NT2/D1 (cell line): Measurements from ENCODE around the gene TXNIP.
A peak's percentile ranks its signal among the peaks of the same experiment; 100 is the strongest.

ENCODE experiments used
- DNase-seq: peaks from one replicate; pipeline ENCODE4 v3.0.0-alpha.2; 2011; ENCODE audit warnings: low read depth, low spot score
- H3K27me3 ChIP-seq: 2 replicates; pipeline ENCODE4 v1.6.0; 2011; ENCODE audit warnings: mild to moderate bottlenecking; ENCODE audit not compliant: insufficient read length, insufficient read depth
- H3K36me3 ChIP-seq: 2 replicates; pipeline ENCODE4 v1.6.1; 2011; ENCODE audit warnings: mild to moderate bottlenecking, low read length, mixed read lengths; ENCODE audit not compliant: insufficient read depth, insufficient read length
- H3K4me1 ChIP-seq: 2 replicates; pipeline ENCODE4 v1.5.1; 2011; ENCODE audit not compliant: insufficient read depth, insufficient read length
- H3K4me3 ChIP-seq: 2 replicates; pipeline ENCODE4 v1.5.1; 2011; ENCODE audit warnings: low read depth; ENCODE audit not compliant: insufficient read length
- H3K9ac ChIP-seq: 2 replicates; pipeline ENCODE4 v1.6.0; 2011; ENCODE audit warnings: low read depth; ENCODE audit not compliant: insufficient read length
- H3K9me3 ChIP-seq: 2 replicates; pipeline ENCODE4 v1.5.1; 2011; ENCODE audit warnings: mild to moderate bottlenecking, low read length; ENCODE audit not compliant: insufficient read depth
- SUZ12 ChIP-seq: IDR thresholded peaks from 2 replicates; pipeline ENCODE4 v1.6.1; 2011; ENCODE audit not compliant: insufficient read length, insufficient read depth; ENCODE audit errors: extremely low read depth
- YY1 ChIP-seq: IDR thresholded peaks from 2 replicates; pipeline ENCODE4 v1.6.1; 2011; ENCODE audit not compliant: insufficient read length, insufficient read depth
- ZNF274 ChIP-seq: IDR thresholded peaks from 2 replicates; pipeline ENCODE4 v1.6.1; 2011; ENCODE audit warnings: mild to moderate bottlenecking, low read depth, low read length

Gene TXNIP

DNA sequence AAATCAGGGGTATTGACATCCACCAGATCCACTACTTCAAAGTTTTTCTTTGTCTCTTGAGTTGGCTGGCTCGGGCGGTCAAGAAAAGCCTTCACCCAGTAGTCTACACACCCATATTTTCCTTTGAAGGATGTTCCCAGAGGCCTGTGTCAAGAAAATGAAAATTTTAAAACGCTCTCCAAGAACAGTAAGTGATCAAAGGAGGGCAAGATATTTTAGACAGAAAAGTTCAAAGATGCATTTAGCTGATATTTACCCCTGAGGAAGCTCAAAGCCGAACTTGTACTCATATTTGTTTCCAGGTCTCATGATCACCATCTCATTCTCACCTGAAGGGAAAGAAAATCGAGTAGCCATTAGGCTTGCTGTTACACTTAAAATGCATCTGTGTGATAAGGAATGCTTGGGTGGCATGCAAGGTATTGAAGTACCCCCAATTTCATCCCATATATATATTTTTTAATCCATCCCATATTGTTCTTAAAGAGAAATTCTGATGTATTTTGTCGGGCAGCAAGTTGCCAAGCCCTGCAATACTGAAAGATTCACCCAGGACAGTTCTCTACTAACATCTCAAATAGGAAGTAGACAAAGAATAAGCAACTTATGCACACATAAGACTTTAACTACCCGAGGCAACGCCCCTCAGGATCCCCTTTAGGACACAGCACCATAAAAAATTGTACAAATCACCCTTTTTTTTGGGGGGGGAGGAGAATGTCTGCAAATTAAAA, 1.1 kb downstream of the TXNIP start:
- H3K27me3 ChIP-seq, result no peaks in the 10 kb centered on the region
- TF ChIP-seq ZNF274, result no peak
- TF ChIP-seq YY1, result no peak
- no peak for TF ChIP-seq SUZ12
- no peaks in the 10 kb centered on the region for H3K4me1 ChIP-seq
- DNase-seq, result no peak
- H3K9me3 ChIP-seq, result no peaks in the 10 kb centered on the region
- H3K36me3 ChIP-seq, result peaks cover 31% of the 10 kb centered on the region
- peak overlapping the region; percentile 71 for H3K4me3 ChIP-seq
- H3K9ac ChIP-seq, result peak overlapping the region; percentile 89

DNA sequence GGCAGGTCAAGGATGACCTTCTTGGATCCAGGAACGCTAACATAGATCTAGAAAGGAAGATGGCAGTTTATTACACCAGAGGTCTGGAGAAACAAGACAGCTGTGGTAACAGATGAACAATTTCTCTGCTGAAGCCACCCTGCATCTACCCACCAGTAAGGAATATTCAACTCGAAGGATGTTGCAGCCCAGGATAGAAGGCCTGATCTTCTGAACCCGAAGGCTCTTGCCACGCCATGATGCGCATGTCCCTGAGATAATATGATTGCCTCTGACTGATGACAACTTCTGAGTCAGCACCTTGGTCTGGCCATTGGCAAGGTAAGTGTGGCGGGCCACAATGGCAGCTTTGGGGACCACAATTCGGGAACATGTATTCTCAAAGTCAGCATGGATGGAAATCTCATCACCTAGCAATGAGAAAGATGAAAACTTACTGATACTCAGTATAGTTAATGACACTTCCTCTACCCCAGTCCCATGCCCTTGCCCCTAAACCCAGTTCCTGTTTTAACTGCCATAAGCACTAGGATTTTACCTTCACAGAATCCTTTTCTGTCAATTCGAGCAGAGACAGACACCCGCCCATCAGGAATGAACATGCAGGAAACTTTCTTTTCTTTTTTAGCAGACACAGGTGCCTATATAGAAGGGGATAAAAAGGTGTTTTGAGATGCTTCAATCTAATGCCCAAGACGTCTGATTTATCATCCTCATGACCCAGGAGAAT, 1.8 kb downstream of the TXNIP start:
- Histone ChIP-seq H3K9ac (peak overlapping the region; percentile 4), H3K4me3 (peak overlapping the region; percentile 71), H3K27me3 (no peaks in the 10 kb centered on the region), H3K4me1 (no peaks in the 10 kb centered on the region), H3K36me3 (peaks cover 31% of the 10 kb centered on the region), H3K9me3 (no peaks in the 10 kb centered on the region)
- no peak for DNase-seq
- TF ChIP-seq ZNF274 (no peak), SUZ12 (no peak), YY1 (no peak)

DNA sequence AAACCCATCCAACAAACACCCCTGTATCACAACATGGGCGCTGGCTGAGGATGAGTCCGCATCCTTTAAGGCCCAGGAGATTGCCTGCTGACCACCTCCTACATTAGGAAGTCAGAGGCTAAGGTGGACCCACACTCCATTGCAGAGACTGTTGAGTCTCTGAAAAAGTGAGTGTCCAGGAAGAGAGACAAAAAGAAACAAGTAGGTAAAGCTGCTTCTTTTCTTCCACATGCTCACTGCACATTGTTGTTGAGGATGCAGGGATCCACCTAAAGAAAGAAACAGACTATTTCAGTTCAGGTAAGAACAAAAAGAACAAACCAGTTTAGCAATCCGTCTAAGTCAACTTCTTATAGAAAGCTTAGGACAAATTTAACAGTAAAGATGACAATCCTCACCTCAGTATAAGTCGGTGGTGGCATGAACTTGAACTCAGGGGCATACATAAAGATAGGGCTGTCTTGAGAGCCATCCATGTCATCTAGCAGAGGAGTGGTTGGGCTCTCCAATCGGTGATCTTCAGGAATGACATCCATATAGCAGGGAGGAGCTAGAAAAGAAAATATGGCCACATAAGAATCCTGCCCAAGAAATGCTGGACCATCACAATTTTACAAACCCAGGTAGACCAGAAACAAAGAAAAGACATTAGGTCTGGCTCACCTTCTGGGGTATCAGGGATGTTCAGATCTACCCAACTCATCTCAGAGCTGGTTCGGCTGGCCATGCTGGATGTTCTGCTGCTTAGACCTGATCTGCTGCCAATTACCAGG, 2.6 kb downstream of the TXNIP start:
- Histone ChIP-seq H3K4me3 (peak overlapping the region; percentile 71), H3K27me3 (no peaks in the 10 kb centered on the region), H3K36me3 (peaks cover 31% of the 10 kb centered on the region), H3K4me1 (no peaks in the 10 kb centered on the region), H3K9me3 (no peaks in the 10 kb centered on the region), H3K9ac (no peak overlapping the region)
- TF ChIP-seq YY1, result no peak
- TF ChIP-seq ZNF274, result no peak
- TF ChIP-seq SUZ12, result no peak
- DNase-seq, result no peak

DNA sequence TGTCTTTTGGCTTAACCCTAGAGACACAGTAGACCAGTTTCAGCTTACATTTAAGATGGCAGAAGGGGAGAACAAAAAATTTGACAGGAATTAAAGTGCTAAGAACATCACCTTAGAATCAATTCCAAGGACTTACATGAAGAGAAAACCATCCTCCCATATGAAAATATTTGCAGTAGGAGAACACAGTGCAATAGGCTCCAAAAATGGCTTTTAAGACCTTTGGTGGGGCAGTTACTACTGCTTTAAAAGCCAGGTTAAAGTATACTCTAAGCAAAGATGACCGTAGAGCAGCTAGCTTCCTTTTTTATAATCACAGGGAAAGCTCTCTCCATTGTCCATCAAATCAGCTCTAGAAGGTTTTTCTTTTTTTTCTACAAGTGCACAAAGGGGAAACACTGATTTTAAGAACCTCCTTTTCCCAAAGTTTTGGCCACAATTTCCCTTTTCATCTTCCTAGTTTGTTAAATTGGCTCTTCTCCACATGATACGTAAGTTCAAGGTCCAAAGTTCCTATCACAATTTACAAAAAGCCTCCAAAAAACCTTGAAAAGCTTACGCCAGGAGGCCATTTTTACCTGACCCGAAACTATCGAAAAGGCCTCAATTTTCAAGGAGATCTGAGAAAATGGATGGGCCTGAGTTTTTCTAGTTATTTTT, 3.3 kb downstream of the TXNIP start:
- H3K36me3 ChIP-seq, result peaks cover 31% of the 10 kb centered on the region
- TF ChIP-seq SUZ12 (no peak), ZNF274 (no peak), YY1 (no peak)
- H3K9me3 ChIP-seq, result no peaks in the 10 kb centered on the region
- no peak overlapping the region for H3K9ac ChIP-seq
- H3K4me3 ChIP-seq, result no peak overlapping the region
- no peaks in the 10 kb centered on the region for H3K27me3 ChIP-seq
- DNase-seq, result no peak
- no peaks in the 10 kb centered on the region for H3K4me1 ChIP-seq

DNA sequence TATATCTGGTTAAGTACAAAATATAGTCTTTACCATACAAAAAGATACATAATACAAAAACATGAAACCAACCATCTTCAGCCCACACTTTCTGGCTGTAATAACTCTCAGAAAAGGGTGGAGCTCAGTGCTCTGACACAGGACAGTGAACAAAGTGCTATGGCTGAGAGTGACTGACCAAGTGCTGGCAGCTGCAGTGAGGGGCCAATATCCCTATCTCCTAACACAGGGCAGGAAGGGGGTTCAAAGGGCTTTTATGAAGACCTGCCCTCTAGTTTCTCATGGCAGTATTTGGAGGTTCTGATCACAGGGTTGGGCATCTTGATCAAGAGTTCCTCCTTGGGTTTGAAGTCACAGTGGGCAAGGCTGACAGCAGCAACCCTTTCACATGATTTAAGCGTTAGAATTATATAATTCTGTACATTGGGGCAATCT, 3.9 kb downstream of the TXNIP start:
- H3K4me1 ChIP-seq, result no peaks in the 10 kb centered on the region
- no peak overlapping the region for H3K4me3 ChIP-seq
- no peak overlapping the region for H3K9ac ChIP-seq
- no peaks in the 10 kb centered on the region for H3K9me3 ChIP-seq
- peaks cover 31% of the 10 kb centered on the region for H3K36me3 ChIP-seq
- no peak for TF ChIP-seq SUZ12
- TF ChIP-seq ZNF274, result no peak
- DNase-seq, result no peak
- no peaks in the 10 kb centered on the region for H3K27me3 ChIP-seq

DNA sequence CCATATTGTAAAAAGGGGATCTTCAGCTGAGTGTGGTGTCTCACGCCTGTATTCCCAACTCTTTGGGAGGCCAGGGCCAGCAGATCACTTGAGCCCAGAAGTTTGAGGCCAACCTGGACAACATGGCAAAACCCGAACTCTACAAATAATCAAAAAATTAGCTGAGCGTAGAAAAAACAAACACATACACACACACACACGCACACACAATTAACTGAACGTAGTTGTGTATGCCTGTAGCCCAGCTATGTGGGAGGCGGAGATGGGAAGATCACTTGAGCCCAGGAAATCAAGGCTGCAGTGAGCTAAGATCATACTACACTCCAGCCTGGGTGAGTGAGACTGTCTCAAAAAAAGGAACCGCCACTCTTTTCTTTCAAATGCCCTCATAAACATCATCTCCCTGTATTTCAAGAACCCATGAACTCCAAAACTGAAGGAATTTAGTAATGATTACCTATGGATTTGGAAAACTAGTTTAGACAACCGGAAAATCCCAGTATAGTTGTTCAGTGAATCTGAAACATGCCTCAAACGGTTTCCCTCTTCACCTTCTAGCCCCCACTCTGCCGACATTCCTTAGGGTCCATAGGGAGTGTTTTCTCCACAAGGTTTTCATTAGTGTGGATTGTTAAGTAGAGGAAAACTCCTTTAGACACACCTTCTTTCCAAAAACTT, 4.5 kb downstream of the TXNIP start:
- DNase-seq, result no peak
- no peak for TF ChIP-seq ZNF274
- TF ChIP-seq SUZ12, result no peak
- TF ChIP-seq YY1, result no peak
- Histone ChIP-seq H3K9ac (no peak overlapping the region), H3K27me3 (no peaks in the 10 kb centered on the region), H3K4me1 (no peaks in the 10 kb centered on the region), H3K36me3 (peaks cover 31% of the 10 kb centered on the region), H3K9me3 (no peaks in the 10 kb centered on the region), H3K4me3 (no peak overlapping the region)
